GM21381 (cell line): ENCODE results near the gene ADRA2B.
A peak's percentile ranks its signal among the peaks of the same experiment; 100 is the strongest.

ENCODE experiments used
- ATAC-seq: cut with Tn5 transposase; IDR thresholded peaks from one replicate; pipeline ENCODE4 v1.9.1; 2021; ENCODE audit warnings: mild to moderate bottlenecking, moderate library complexity; ENCODE audit not compliant: unreplicated experiment

Gene ADRA2B

DNA sequence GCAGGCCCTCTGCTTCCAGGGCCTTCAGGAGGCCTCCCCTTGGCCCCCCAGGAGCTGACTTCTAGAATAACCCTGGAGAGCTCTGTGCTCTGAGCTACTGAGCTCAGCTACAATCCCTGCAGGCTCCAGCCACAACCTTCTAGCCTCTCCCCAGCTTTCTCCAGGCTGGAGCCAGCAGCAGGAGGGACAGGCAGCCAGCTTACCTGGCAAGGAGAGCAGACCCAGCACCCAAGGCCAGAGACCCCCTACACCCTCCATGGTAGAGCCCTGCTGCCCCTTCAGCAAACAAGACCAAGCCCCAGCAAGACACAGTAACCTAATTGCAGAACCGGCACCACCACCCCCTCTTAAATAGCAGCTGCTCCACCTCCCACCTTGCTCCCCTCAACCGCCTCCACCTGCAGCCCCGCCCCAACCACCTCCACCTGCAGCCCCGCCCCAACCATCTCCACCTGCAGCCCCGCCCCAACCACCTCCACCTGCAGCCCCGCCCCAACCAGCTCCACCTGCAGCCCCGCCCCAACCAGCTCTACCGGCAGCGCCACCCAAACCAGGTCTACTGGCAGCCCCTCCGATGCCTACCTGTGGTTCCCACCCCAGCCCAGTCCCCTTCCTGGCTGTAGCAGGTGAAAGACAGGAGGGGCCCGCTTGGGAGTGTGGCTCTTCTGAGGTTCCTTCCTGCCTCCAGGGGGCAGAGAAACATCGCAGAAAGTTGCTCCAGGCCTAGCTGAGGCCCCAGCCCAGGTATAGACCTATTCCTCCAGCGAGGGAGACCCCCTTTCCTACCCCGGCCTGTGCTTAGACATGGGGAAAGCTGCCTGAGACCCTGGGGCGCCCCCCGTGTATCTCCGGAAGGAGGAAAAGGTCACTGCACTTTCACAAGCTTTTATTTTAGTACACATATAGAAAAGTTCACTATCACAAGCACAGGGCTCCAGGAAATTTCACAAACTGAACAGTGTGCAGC lies 22.1 kb upstream of the ADRA2B start, which contains the start of gene ASTL:
TSS of gene ASTL (minus strand) at position 324 of the 967 bp plus-strand sequence. CDS start at position 258, 66 bp downstream.
- ATAC-seq, result peak; percentile 38

DNA sequence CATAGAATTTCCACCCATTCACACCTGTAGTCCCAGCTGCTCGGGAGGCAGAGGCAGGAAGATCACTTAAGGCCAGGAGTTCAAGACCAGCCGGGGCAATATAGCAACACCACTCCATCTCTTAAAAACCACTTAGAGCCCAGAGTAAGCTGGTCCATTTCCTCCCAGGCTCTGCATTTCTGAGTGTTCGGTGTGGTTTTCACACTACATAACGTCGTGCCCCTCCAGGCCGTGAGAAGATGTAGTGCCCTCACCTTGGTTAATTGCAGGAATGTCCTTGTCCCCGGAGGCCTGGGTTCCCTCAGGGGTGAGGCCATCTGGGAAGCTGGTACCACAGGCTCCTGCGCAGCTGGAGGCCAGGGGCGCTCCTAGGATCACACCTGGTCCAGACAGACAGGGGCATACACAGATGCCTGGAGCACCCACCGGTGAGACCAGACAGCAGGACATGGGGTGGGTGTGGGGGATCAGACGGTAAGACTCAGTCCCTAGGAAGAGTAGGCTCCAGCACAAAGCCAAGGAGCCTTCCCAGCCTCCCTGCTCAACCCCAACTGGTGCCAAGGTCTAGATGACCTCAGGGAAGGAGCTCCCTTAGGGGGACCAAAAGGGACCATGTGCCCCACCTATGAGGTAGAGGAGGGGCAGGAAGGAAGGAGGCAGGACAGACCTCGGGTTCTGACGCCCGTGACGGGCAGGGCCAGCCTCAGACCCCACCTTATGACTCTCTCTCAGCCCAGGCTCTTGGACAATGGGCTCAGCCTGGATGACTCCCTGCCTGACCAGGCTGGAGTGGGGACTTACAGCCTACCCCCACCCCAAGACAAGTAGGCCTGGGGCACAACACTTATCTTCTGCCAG lies 21.2 kb upstream of the ADRA2B start:
- no peak for ATAC-seq

DNA sequence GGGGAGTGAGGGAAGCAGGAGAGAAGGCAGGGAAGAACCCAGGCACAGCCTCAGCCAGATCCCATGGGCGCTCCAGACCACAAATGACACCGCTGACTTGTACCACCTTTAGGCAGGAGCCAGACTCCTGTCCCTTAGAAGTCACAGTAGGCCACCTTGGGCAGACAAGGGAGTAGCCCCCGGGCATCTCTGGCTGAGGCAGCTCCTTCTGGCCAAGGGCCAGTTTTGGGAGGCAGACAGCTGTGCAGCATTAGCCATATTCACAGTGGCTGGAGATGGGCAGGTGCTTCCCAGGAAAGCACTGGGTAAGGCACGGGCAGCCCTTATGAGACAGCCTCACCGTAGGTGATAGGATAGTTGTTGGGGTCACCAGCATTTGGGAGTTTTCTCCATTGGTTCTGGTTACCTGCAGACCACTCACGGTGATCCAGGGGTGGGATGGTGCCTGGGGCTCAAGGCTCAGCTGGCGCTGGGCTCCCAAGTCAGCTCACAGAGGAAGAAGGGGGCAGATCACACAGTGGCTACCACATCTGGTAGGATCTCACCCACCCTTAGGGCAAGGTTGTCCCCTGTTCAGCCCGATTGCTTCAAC lies 19.9 kb upstream of the ADRA2B start:
- ATAC-seq, result no peak

DNA sequence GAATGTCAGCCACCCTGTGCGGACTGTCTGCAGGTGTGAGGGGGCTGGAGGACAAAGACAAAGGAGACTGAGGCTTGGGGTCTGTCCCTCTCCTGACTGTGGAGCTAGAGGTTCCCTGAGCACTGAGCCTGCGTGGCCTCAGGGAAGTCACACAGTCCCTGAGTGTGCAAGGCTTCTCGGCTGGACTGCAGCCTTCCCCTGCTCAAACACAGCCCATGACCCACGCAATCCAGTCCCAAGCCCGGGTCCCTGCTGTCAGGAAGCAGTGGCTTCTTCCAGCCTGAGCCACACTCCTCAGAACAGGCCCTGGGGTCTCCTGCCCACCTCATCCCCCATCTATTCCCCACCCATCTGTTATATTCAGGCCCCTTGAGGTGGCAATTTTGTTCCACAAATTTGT lies 19.2 kb upstream of the ADRA2B start:
- no peak for ATAC-seq

GRCh38 chr2:96135171-96135570 lies 18.8 kb upstream of the ADRA2B start:
- ATAC-seq, result no peak

- ATAC-seq, result no peak
Measured at GRCh38 chr2:96134421-96134820, 18.1 kb upstream of the ADRA2B start.

DNA sequence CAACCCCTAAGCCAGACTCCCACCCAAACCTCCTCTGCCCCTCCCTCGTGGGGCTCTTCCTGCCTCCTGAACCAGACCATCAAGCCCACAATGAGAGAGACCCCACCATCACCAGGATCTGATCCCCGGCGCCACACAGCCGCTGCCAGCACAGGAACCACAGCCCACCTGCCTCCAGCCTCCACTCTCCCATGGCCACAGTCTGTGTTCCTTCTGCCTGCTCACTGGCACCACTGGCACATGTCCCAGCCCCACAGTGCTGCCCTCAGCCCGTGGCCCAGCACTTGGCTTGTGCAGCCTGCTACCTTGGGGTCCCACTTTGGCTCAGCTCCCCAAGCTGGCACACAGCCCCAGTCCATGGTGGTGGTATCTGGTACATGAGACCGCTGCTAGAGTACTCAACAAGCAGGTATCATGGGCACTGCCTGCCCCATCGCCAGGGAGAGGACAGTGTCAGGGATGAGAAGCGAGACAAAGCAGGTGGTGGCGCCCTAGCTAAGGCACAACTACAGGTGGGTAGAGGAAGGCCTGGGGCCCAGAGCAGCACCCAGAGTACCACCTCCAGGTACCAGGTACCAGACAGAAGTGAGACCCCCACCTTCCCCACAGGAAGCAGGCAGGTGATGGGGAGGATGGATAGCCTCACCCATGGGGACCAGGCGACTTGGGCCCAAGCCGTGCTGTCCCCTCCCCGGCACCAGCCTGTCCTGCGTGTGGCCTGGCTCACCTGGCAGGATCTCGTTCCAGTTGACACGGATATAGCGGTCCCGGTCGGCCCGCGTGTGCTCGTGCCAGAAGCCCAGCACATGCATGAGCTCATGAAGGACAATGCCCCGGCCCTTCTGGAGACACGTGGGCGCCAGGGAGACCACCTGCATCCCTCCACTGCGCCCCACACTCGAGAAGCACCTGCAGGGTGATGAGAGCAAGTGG lies 15.7 kb upstream of the ADRA2B start:
- no peak for ATAC-seq

DNA sequence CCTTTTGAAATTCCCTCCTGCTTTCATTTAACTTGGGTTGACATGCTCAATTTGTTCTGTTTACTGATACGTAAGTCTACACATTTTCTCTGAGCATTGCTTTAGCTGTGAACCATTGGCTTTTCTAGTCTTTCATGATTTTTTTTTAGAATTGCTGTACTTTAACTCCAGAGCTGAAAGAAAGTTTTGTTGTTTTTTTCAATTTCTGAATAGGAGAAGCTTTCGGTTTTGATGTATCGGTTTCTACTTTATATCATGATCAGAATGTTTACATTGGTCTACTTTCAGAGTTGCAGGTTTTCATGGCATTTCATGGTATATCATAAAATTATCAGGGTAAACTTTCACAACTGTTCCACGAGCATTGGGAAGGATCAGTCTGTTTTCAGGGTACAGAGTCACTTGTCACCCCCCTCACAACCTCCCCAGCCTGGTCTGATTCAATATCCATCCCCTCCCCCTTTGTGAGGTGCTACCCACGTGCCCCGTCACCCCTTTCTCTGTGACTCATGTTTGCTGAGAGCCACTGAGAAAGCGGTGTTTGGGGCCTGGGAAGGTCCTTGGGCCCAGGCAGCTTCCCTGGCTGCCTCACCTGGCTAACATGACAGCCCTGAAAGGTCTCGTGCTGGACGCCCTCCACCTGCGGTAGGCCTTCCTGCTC lies 14.9 kb upstream of the ADRA2B start:
- no peak for ATAC-seq

GRCh38 chr2:96130483-96130882 lies 14.1 kb upstream of the ADRA2B start:
- no peak for ATAC-seq

DNA sequence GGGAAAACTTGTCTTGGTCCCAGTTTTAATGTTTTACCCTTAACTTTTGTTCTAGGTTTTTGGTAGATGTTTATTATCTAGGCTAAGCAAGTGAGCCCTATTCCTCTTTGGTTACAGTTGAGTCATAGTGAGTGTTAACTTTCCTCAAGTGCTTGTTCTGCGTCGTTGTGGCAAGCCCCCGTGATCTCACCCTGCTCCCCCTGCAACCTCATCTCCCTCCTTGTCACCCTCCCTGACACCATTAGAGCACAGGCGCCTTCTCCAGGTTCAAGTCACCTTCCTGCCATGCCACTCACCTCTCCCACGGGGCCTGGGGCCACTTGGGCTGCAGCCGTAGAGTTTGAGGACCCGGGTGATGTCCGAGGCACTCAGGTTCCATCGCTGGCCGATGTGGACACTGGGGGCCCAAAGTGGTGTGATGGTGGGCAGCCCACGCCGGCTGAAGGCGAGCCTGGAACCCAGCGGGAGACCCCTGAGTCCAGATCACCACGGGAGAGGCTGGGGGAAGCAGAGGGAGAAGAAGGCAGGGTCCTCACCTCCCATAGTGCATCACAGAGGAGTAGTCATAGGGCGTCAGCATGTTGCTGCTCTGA lies 13.3 kb upstream of the ADRA2B start:
- ATAC-seq, result no peak

GRCh38 chr2:96128456-96128855 lies 12.1 kb upstream of the ADRA2B start:
- no peak for ATAC-seq

- ATAC-seq, result no peak
Measured at GRCh38 chr2:96124406-96125265, 8.3 kb upstream of the ADRA2B start.

DNA sequence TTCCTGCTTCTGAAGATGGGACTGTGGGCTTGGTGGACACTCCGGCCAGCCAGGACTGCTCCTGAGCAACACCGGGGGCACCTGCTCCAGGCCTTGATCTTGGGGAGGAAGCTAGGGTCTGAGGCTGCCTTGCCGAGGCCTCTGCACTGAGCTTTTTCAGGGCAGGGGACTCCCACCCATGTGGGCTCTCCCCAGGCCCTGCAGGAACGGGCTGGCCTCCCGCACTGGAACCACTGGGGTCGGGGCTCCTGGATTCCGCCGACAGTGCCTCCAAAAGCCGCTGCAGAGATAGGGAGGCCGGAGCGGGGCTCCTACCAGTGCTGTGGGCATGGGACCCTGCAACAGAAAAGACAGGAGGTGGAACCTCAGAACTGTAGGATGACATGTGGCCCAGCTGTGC lies 7.6 kb upstream of the ADRA2B start:
- no peak for ATAC-seq

GRCh38 chr2:96123290-96123689 lies 6.9 kb upstream of the ADRA2B start:
- ATAC-seq, result no peak

GRCh38 chr2:96122391-96122790 lies 6.0 kb upstream of the ADRA2B start:
- ATAC-seq, result no peak

DNA sequence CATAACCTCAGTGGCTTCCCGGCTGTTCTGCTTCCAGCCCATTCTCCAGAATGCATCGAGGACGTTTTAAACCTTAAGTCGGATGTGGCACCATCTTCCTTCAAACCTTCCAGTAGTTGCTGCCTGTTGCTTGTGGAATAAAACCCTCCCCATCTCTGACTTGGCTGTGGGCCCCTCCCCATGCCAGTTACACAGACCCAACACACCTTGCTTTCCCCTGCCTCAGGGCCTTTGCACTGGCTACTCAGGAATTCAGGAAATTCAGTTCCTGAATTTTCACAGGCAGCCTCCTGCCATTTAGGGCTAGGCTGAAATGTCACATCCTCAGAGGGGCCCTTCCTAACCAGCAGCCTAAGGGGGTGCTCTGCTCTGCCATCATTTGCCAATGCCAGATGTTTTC lies 5.0 kb upstream of the ADRA2B start:
- ATAC-seq, result no peak

GRCh38 chr2:96120991-96121390 lies 4.6 kb upstream of the ADRA2B start:
- ATAC-seq, result no peak

- no peak for ATAC-seq
Measured at GRCh38 chr2:96120091-96120720, 3.8 kb upstream of the ADRA2B start.
